DMS114 treated with DMSO at 0.1 percent for 48 hours (cell line): Measurements from ENCODE around the gene UBTD2.
"Not testable (repeated sequence)": the region's sequence is repeated elsewhere in the genome, so short reads cannot be mapped to it uniquely, and the experiment has no call there.

Source experiments
- DNase-seq: peaks from one replicate; lab custom pipeline; 2025; ENCODE audit not compliant: unreplicated experiment; lab: John Stamatoyannopoulos, UW

The UBTD2 gene

DNA sequence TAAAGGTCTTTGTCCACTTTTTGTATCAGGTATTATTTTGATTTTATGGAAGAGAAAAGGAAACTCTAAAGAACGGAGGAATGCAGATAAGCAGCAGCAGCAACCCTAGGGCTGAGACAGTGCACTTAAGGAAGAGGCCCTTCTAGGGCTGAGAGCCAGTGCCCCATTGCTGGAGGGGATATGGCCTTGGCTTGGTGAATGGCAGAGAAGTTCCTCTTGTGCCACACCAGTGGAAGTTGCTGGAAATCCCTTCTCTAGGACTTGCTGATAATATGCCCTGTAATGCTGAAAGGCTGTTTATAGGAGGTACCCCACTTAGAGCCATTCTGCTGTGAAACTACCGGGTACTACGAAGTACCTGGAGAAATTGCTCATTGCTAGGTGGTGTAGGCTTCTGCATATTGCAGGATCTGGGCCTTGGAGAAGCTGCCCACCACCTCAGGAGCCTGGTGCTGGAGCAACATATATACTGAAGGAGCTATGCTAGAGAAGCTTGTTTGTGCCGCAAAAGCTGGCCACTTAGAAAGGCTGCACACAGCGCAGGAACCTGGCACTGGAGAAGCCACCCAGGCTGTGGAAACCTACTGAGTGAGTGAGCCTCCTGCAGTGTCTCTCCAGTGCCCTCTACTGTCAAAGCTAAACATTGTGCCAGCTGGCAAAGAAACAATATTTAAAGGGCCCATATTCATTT lies 9.6 kb upstream of the UBTD2 start:
- DNase-seq = peak; percentile 71

DNA sequence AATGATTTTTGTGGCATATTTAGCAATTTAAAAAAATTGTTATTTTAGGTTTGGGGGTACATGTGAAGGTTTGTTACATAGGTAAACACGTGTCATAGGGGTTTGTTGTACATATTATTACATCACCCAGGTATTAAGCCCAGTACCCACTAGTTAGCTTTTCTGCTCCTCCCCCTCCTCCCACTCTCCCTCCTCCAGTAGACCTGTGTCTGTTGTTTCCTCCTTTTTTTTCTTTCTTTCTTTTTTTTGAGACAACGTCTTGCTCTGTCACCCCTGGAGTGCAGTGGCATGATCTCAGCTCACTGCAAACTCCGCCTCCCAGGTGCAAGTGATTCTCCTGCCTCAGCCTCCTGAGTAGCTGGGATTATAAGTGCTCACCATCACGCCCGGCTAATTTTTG lies 8.3 kb upstream of the UBTD2 start:
- not testable (repeated sequence) for DNase-seq

DNA sequence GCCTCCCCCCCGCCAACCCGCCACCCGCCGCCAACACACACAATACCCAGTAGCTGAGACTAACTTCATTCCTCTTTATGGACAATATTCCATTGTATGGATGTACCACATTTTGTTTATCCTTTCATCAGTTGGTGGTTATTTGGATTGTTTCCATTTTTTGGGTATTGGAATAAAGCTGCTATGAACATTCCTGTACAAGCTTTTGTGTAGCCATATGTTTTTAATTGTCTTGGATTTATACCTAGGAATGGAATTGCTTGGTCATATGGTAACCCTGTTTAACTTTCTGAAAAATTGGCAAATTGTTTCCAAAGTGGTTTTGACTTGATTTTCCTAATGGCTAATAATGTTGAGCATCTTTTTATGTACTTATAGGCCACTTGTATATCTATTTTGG lies 4.9 kb upstream of the UBTD2 start:
- DNase-seq = no peak

DNA sequence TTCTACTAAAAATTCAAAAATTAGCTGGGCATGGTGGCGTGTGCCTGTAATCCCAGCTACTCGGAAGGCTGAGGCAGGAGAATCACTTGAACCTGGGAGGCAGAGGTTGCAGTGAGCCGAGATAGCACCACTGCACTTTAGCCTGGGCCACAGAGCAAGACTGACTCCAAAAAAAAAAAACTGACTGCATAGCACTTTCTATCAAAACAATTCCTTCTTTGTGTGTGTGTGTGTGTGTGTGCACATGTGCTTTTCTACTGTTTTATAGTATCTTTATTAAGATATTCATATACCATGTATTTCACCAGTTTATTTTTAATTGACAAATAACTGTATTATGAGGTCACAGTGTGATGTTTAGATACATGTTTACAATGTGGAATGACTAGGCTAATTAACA lies 3.6 kb upstream of the UBTD2 start:
- DNase-seq = peak; percentile 12

DNA sequence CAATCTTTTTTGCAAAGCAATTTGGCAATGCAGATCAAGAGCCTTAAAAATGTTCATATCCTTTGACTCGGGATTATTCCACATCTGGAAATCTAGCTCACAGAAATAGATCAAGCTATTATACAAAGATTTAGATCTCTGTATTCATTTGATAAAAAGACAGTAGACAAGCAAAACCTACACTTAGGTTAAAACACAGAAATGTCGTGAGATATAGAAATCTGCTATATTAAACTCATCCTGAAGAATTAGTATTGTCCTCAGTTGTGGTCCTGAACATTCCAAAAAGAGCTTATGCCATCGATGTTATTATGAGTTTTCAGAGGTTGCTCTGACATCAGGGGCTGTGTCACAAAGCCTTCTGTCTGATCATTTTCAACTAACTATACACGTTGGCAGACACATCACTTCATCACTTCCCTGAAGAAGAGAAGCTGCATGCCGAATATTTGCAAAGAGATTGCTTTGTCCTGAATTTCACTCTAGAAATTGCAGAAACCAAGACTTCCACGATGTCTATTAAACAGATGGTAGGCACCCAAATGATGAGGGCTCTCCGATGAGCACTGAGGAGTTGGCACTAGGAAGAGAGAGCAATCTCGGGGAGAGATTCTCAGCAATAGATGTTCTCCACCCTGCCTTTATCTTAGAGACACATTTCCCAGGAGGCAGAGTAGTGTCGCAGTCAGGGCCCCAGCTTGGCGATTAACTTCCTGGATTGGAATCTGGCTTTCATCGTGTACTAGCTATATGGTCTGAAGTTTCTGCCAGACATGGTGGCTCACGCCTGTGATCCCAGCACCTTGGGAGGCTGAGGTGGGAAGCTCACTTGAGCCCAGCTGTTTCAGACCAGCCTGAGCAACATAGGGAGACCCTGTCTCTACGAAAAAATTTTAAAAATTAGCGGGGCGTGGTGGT lies 1.9 kb upstream of the UBTD2 start:
- no peak for DNase-seq

DNA sequence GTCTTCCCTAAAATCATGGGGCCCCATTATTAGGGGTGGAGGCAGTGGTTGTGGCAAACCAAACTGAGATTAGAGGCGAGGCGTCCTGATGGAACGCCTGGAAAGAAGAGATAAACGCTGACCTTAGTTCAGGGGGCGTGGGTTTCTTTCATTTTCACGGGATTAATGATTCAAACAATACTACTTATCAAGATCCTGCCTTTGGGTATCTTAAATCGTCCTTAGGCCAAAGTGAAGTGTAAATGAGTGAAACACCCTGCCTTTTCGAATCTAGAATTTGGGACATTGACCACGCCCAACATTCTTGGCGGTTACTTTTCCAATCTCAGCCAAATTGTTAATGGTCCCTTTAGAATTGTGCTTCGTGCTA lies 1.0 kb upstream of the UBTD2 start:
- no peak for DNase-seq

DNA sequence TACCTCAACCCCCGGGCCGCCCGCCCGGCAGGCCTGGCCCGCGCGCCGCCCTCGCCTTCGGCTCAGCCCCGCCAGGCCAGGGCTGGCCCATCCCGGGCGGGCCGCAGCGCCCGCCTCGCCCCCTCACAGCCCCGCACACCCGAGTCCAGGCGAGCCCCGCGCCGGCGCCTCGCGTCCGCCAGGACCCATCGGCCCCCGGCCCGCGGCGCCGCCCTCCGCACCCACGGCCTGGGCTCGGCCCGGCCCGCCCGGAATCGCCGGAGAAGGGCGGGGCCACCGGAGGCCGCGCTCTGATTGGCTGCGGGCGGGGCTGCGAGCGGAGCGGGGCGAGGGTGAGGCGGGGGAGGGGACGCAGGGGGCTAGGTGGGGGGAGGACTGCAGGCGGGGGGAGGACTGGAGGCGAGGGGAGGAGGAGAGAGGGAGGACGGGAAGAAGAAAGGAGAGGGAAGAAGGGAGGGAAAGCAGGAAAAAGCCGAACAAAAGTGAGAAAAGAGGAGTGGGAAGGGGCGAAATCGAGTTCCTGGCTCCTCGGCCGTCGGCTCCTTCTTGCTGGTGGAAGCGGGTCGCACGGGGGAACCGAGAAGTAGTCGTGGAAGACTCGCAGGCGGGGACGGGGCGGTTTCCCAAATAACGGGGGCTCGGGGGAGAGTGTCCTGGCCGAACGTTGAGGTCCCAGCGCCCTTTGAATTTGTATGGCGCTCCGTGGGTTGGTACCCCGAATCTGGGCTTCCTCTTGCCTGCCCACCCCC lies 472 bp upstream of the UBTD2 start:
- peak; percentile 51 for DNase-seq

DNA sequence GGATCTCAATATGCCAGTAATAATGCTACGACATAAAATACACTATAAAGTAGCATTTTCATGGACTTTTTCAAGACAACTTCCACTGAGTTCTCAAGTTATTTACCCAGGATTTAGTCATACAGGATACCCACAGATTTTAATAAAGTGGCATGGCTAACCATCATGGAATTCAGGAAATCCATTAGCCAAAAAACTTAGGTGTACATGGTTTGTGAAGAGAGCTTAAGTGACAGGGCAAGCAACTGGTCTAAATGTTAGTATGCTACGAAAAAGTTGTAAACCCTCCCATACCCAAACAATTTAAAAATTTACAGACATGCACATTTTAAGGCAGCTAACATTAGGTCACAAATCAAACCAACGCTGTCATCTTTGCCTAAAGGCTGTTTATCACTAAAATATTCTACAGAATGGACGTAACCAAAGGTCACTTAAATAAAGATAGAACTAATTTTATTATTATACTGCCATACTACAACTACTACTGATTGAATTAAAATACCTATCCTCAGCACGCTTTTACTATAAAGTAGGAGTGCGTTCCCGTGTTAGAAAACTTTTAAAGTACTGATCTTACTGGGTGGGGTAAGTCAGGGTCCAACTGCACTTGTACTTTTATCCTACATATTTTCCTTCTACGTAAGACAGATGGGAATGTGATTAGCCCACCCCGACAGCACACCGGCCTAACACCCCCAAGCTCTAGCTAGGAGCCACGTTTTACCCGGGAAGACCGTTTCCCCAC lies 1.1 kb downstream of the UBTD2 start:
- DNase-seq = no peak

DNA sequence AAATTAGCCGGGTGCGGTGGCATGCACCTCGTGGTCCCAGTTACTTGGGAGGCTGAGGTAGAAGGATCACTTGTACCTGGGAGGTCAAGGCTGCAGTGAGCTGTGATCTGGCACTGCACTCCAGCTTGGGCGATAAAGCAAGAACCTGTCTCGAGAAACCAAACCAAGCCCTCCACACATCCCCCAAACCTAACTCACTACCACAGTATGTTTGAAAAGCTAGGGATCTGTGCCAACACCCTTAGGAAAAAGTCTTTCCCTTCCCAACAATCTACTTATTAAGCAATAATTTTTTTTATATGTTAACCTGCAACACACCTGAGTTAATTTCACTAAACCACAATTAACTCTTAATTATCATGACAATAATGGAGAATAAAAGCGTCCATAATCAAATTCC lies 2.2 kb downstream of the UBTD2 start:
- DNase-seq = no peak

DNA sequence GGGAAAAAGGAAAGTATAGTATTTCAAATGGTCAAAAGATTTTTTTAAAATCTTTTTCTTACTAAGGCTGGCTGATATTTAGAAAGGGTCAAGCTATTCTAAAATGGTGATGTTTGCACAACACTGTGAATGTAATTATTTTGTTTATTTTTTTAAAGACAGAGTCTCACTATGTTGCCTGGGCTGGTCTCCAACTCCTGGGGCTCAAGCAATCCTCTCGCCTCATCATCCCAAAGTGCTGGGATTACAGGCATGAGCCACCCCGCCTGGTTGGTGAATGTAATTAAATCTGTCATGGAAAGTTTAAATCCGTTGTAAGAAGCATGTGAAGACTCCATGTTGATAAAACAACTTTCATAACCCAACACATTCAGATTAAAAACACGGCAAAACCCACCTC lies 2.6 kb downstream of the UBTD2 start:
- no peak for DNase-seq

DNA sequence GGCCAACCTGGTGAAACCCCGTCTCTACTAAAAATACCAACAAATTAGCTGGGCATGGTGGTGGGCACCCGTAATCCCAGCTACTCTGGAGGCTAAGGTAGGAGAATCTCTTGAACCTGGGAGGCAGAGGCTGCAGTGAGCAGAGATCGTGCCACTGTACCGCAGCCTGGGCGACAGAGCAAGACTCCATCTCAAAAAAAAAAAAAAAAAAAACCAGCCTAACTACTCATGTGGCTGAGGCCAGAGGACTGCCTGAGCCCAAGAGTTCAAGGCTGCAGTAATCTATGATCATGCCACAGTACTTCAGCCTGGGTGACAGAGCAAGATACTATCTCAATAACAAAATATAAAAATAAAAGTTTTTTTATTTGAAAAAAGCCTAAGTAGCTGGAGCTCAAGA lies 3.2 kb downstream of the UBTD2 start:
- no peak for DNase-seq

DNA sequence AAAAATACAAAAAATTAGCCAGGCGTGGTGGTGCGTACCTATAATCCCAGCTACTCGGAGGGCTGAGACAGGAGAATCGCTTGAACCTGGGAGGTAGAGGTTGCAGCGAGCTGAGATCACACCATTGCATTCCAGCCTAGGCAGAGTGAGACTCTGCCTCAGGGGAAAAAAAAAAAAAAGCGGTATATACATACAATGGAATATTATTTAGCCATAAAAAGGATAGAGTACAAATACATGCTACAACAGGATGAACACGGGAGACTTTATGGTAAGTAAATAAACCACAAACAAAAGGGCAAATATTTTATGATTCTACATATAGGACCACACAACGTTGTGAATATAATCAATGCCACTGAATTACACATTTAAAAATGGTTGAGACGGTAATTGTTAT lies 5.2 kb downstream of the UBTD2 start:
- no peak for DNase-seq

DNA sequence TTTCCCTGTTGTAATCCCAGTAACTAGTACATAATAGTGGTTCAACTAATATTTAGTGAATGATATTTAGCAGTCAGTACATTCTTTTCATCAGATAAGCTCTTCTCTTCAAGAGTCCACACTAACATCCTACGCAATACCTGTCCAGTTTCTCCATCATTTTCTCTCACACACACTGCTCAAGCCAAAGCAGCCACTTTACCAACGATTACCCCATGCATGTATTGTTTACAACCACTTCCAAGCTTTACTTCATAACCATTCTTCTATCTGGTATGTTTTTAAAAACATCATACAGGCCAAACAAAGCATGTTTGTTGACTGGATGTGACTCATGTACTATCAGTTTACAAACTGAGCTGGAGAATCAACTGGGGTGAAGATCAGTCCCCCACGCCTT lies 7.3 kb downstream of the UBTD2 start:
- no peak for DNase-seq

DNA sequence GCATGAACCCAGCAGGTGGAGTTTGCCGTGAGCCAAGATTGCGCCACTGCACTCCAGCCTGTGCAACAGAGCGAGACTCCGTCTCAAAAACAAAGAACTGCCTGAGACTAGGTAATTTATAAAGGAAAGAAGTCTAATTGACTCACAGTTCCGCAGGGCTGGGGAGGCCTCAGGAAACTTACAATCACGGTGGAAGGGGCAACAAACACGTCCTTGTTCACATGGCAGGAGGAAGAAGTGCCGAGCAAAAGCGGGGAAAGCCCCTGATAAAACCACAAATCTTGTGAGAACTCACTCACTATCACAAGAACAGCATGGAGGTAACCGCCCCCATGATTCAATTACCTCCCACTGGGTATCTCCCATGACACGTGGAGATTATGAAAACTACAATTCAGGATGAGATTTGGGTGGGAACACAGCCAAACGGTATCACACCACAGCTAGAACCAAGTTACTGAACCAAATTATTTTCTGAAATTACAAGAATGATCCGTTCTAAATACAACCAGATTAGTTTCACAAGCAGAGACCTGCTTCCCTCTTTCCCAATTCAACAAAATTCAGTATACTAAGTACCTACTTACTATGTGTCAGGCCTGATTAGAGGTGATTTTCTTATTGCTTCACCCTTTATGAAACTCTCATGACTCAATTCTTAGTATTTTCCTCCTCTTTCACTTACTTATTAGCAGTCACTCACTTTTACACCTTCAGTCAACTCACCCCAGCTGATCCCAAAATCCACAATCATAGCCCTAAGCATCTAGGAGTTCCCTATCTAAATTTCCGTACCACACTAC lies 8.4 kb downstream of the UBTD2 start:
- DNase-seq = no peak

DNA sequence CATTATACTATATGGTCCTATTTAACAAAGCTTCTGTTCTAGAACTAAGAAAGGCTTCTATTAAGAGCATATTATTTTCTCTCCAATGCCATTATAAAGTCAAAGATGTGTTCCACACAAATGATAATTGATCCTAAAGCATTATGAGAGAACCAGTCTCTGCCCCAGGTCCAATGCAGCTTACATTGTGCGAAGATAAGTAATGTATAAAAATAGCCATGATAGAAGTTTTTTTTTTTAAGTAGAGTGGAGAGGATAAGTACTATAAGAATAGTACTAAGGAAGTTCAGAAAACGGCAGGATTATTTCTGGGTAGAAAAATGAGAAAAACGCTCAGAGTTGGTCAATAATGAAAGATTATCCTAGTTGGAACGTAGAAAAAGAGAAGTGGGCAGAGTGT lies 15.6 kb downstream of the UBTD2 start:
- no peak for DNase-seq

DNA sequence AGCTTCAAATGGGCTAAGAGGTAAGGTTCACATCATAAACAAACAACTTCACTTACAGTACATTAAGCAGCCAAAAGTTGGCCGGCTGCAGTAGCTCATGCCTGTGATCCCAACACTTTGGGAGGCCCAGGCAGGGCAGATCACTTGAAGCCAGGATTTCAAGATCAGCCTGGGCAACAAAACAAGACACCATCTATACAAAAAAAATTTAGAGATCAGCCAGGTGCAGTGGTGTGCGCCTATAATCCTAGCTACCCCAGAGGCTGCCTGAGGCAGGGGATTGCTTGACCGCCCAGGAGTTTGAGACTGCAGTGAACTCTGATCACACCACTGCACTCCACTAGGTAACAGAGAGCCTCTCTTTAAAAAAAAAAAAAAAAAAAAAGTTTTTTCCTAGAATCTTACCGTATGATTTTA lies 16.9 kb downstream of the UBTD2 start:
- DNase-seq = no peak

DNA sequence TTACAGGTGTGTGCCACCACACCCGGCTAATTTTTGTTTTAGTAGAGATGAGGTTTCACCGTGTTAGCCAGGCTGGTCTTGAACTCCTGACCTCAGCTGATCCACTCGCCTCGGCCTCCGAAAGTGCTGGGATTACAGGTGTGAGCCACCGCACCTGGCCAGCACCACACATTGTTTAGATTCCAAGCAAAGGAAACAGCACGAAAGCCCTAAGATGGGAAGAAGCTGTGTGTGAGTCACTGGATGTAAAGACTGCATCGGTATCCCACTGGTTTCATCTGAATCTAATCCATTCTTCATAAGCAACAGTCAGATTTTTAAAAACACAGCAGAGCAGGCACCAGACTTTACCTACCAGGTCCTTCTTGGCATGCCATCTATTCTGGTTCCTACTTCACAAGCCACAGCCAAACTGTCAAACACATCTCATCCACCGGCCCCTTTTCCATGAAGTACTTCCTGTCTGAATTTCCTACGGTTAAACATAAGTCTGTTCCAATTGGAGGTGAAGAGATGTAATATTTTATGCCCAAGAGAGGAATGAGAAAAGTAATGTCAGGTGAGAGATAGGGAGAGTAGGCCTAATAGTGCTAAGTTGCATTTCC lies 17.4 kb downstream of the UBTD2 start:
- no peak for DNase-seq

DNA sequence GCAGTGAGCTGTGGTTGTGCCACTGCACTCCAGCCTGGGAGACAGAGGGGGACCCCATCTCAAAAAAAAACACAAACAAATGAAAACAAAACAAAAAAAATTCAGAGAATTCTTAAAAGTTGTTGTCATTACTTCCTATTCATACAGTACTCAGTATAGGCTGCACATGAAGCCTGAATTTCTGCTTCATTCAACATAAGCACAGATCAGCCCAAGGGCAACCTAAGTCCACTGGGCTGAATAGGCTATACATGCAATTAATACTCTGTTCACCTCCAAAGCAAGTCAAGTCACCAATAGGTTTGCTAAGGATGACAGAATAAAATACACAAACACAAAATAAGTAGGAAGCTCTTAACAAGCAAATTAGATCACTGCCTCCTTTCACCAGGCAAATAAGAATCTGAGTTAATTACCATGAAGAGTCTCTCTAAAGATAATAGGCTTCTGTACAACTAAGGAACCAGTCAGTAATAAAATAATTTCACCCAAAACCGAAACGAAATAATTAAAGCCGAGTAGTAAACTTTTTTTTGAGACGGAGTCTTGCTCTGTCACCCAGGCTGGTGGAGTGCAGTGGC lies 18.7 kb downstream of the UBTD2 start:
- DNase-seq = no peak

DNA sequence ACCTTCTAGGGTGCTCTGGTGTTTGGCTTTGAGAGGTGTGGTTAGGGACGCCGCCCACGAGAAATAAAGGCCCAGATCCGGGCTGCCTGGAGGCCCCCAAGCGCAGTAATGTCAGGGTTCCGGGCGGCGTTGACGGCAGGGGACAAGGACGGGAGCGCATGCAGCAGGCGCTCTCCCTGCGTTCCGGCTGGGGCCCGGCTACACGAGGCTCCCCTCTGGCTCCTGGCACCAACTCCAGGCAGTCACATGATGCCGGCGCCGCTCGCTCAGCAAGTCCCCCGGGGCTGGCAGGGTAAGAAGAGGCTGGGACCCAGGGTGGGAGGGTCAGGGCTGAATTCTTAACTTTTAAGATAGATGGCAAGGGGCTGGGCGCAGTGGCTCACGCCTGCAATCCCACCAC lies 28.1 kb downstream of the UBTD2 start:
- no peak for DNase-seq

DNA sequence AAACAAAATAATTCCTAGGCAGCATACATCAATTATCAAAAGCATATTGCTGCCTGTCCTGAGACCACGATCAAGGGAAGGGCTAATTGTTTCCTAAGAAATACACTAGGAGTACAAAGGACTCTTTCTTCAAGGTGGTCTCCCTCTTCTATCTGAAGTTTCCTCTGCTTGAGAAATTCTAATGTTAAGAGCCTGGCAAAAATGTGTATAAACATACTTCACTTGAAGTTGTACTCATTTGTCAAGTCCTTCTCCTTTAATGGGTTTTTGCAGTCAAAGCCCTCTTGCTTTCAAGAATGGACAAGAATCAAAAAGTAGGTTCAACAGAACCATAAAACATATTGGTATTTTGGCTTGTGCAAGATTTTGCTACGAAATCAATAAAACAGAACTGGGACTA lies 31.1 kb downstream of the UBTD2 start:
- no peak for DNase-seq
